ENCODE data around the gene TYMS. TPM values are rescaled to one million over a fixed set of nuclear protein-coding genes. Genes with fewer than 3 reads are reported as not detected.
A peak's percentile ranks its signal among the peaks of the same experiment; 100 is the strongest.

TYMS gene
- 59.2 and 135 TPM in 2 replicates for total RNA-seq (2014; rRNA removed; shearing (Covaris generic))
- 254 and 265 TPM in 2 replicates for polyA plus RNA-seq (2015; cell fraction: cytosol; rRNA removed)
- polyA plus RNA-seq (2015; cell fraction: nucleus; rRNA removed) = 163 and 176 TPM in 2 replicates

- DNase-seq (ENCODE audit: low read depth) = peak; percentile 67
These were observed at the start of gene TYMS for GRCh38 chr18:657311-658000. TSS of gene TYMS (plus strand) at chr18:657653. CDS start at chr18:657743, 90 bp downstream.

DNA sequence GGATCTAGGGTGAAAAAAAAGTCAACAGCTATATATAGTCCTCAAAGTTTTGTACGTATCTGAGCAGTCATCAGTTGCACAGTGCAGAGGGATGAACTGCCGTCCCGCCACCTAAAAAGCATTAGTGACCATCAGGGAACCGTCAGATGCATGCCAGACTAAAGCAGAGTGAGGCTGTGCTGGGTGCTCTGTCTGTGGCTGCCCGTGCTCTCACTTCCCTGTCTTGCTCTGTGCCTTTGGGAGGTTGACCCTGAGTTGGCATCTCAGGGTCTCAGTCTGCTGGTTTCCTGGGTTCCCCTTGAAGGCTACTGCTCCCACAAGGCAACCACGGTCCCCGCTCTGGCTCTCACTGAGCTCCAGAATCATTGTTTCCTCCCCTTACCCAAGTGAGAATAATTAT, 49.5 kb upstream of the TYMS start:
- no peak for DNase-seq (ENCODE audit: low read depth)

DNA sequence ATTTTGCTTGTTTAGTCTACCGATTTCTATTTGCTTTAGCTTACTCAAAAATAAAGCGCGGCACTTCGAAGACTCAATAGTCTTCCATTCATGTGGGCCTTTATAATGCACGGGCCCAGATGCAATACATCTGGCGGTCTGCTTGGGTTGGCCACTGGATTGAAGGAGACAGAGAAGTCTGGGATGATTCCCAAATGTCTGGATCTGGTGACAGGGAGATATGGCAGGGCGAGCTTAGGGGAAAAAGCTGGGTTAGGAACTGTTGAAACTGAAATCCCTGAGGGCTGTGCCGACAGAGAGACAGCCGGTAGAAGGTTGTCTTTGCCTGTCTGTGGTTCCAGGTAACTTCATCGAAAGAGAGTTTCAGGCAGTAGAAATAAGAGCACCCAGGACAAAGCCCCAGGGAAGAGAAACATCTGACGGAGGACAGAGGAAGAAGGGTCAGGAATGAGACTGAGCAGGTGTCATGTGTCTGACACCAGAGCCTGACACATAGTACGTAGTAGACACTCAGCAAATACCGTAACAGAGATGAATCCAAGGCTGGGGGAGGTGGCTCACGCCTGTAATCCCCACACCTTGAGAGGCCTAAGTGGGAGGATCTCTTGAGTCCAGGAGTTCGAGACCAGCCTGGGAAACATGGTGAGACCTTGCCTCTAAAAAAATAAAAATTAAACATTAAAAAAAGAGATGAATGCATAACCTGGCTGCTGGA, 47.1 kb upstream of the TYMS start:
- no peak for DNase-seq (ENCODE audit: low read depth)

DNA sequence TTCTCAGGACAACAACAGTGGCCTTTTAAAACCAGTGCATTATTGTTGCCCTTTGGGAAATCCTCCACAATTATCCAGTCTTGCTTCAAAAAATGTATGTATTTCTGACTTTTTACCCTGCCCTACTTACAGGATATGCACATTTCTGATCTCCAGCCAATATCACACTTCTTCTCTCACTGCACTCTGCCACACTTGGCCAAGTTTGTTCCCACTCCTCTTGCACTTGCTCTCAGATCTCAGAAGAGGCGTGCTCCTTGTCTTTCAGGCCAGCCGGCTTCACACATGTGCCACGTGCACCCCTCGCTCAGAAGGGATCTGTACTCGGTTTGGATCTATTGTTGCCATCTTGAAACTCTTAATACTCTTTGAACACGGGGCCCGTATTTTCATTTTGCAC, 45.3 kb upstream of the TYMS start:
- DNase-seq (ENCODE audit: low read depth) = no peak

GRCh38 chr18:614193-614592, 43.3 kb upstream of the TYMS start:
- no peak for DNase-seq (ENCODE audit: low read depth)

DNA sequence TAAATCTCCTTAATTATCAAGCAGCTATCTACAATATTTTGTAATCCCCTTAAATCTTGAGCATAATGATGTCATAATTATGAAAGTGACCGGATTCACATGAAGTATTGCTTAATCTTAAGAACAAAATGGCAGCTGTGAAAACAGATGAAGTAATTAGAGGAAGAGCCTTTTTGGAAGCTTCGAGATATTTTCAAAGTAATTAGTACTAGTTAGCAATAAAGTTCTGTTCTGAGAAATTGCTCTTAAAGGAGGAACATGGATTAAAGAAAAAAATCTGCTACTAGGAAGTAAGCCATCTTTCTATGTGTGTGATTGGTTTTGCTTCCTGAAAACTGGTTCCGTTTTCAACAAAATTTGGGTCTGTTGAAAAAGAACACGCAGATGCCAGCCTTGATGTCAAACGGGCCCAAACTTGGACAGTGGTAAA, 42.3 kb upstream of the TYMS start:
- no peak for DNase-seq (ENCODE audit: low read depth)

- no peak for DNase-seq (ENCODE audit: low read depth)
These were observed 41.7 kb upstream of the TYMS start for GRCh38 chr18:615773-616172.

DNA sequence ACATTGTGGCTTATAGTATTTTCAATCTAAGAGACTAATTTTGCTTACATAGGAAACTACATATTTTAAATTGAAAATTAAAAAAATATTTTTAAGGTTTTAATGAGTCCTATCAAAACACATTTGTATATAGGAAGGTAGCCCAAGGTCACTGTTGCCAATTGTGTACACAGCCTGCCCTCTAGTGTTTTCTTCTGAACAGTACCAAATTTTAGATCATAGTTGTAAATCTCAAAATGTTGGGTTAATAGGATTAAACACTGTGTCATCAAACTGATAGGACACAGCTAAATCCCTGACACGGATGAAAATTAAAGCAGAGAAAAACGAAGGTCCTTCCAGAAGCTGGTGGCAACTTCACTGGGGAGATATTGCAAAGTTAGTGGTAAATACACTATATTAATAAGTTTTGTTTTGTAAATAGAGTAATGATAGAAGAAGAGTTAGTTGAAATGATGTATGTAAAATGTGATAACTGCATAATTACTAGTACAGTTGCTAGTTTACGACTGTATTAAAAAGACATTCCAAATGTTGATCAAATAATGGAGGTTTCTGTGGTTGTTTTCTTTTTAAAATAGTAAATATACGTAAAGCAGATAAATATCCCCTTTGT, 41.0 kb upstream of the TYMS start:
- peak; percentile 25 for DNase-seq (ENCODE audit: low read depth)

GRCh38 chr18:617970-618504, 39.4 kb upstream of the TYMS start:
- no peak for DNase-seq (ENCODE audit: low read depth)

DNA sequence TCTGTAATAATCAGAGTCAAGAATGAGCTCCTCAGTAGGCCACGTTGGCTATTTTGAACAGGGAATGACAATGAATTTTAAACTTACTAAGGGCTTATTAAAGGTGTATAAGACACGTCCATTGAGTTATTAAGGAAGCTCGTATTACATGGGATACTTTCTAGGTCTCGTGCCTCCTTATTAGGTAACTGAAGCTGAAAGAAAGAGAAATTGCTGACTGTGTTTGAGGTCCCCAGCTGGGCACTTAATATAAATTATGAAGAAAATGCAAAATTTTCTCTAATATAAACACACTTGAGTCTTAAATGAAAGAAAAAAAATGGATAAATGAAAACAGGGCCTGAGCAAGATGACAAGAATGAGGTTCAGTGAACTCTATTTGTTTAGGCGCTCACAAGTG, 38.8 kb upstream of the TYMS start:
- DNase-seq (ENCODE audit: low read depth) = no peak

DNA sequence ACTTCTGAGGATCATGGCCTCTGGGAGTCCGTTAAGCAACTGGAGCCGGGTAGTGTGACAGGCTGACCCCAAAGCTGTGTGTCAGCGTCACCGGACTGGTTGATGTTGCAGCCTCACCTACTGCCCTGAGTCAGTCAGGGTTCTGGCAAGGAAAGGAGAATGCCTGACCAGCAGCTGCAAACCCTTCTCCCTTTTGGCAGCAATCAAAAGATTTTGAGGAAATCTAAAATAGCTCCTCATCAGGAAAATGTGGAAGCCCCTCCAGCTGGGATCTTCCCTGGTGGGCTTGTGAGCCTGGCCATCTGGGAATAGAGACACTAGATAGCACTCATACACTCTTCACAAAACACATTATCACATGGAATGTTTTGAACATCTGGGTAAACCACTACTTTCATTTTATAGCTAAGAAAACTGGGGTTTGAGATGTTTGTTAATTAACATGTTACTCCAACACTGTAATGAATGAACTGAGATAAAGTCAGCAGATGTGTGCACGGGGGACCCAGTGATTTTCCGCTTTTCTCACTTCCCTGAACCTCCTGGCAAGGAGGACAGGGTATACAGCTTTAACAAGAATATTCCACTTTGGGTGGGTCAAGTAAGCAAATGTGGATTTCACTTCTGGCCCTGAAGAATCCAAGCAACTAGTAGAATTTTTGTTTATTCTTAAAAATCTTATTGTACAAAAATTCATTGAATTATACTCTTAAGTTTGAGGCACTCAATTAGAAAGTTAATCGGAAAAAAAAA, 36.0 kb upstream of the TYMS start:
- peak; percentile 31 for DNase-seq (ENCODE audit: low read depth)

GRCh38 chr18:622289-622688, 35.2 kb upstream of the TYMS start:
- DNase-seq (ENCODE audit: low read depth) = no peak

- peak; percentile 21 for DNase-seq (ENCODE audit: low read depth)
These were observed 33.5 kb upstream of the TYMS start for GRCh38 chr18:623761-624620.

- no peak for DNase-seq (ENCODE audit: low read depth)
These were observed 30.2 kb upstream of the TYMS start for GRCh38 chr18:627231-627630.

DNA sequence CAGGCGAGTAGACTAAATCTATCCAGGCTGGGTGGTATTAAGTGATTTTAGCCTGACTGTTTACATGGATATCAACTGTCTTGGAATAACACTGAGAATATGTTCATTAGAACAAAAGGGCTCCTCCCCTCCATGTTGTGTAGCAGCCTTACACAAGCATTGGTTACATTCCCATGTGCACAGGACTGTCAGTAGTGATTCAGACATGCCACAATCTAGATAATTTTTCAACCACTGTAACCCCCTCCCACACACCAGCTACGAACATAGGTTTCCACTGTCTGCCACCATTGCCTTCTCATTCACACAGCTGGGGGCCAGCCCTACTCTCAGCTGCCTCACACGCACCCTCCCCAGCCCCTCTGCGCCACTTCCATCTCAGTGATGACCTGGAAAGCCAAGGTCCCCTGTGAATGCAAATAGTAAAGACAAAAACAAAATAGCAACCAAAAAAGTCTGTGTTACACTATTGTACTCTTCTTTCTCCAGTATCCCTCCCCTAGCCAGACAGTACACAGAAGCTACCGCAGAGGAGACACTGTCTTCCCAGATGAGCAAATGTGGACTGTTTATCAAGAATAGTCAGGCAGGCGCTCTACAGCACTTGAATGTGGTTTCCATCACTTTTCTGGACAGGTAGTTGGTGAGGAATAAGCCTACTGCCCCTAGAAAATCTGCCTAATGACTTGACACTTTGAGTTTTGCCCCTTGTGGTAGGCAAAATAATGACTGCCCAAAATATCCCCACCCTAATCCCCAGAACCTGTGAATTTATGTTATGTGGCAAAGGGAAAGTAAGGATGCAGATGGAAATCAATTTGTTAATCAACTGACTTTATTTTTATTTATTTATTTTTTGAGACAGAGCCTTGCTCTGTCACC, 27.9 kb upstream of the TYMS start:
- no peak for DNase-seq (ENCODE audit: low read depth)

GRCh38 chr18:631560-631959, 25.9 kb upstream of the TYMS start:
- no peak for DNase-seq (ENCODE audit: low read depth)

DNA sequence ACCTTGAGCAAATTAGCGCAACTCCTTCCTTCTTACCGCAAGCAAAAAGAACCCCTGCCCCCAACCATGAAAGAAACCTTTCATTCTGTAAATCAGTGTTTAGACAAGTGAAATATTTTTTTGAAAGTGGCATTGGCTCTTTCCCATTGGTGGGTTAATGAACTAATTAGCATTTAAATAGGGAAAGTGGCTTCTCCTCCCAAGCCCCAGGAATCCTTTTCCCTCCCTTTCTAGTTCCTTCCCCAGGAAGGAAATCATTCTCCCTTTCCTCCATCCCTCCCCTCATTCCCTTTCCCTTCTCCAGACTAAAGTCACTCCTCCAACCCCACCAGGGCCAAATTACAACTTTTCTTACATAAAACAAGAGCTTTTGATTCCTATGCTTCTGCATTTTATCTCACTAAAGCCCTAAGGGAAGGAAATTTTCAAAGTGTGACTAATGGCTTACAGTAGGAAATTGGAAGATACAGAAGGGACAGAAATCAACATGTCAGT, 22.9 kb upstream of the TYMS start:
- no peak for DNase-seq (ENCODE audit: low read depth)

- no peak for DNase-seq (ENCODE audit: low read depth)
These were observed 22.3 kb upstream of the TYMS start for GRCh38 chr18:635171-635570.

GRCh38 chr18:641224-641623, 16.2 kb upstream of the TYMS start:
- no peak for DNase-seq (ENCODE audit: low read depth)
